K562 (cell line): ENCODE measurements around the gene PTPN18. TPM values are rescaled to one million over a fixed set of nuclear protein-coding genes. Genes with fewer than 3 reads are reported as not detected.

ENCODE experiments used
- CHCHD3 ChIP-seq: fragments of 250-450 bp; sonication (Bioruptor Pico); IDR thresholded peaks from 2 replicates; pipeline ENCODE4 v2.1.2; 2022; ENCODE audit warnings: mild to moderate bottlenecking
- ELF2 ChIP-seq: fragments of 250-450 bp; sonication (Bioruptor Pico); IDR thresholded peaks from 2 replicates; pipeline ENCODE4 v1.5.0; 2021; ENCODE audit warnings: mild to moderate bottlenecking
- ELF4 ChIP-seq: fragments of 450-650 bp; formaldehyde crosslinking; IDR thresholded peaks from 2 replicates; pipeline ENCODE4 v1.4.0; 2022; ENCODE audit warnings: missing genetic modification characterization
- ETV6 ChIP-seq, 3 experiments: fragments of 150-350 bp in 1 of 3; sonication (generic) in 1 of 3; formaldehyde crosslinking in 1 of 3; IDR thresholded peaks; 2 replicates each; pipeline versions ENCODE4 v1.6.1 to v1.8.0; 2014 to 2022; ENCODE audit warnings: borderline replicate concordance in 2 of 3, low read depth in 2 of 3, antibody characterized with exemption in 1 of 3, low read length in 1 of 3, mild to moderate bottlenecking in 1 of 3, missing genetic modification reagents in 1 of 3
- HDAC8 ChIP-seq: fragments of 450-650 bp; IDR thresholded peaks from 2 replicates; pipeline ENCODE4 v1.6.1; 2016; ENCODE audit warnings: mild to moderate bottlenecking, missing genetic modification characterization, moderate library complexity, missing compliant biosample characterization
- MTA2 ChIP-seq: fragments of 450-650 bp; IDR thresholded peaks from 2 replicates; pipeline ENCODE4 v1.6.1; 2016; ENCODE audit warnings: low read depth
- NCOA1 ChIP-seq: fragments of 450-650 bp; IDR thresholded peaks from 2 replicates; pipeline ENCODE4 v1.6.1; 2016; ENCODE audit warnings: low read depth
- NCOR1 ChIP-seq: fragments of 450-650 bp; IDR thresholded peaks from 2 replicates; pipeline ENCODE4 v1.6.1; 2016; ENCODE audit warnings: mild to moderate bottlenecking, moderate library complexity
- NR2C1 ChIP-seq, 2 experiments: fragments of 450-650 bp; IDR thresholded peaks; 2 replicates each; pipeline ENCODE4 v1.6.1; 2017; ENCODE audit warnings: mild to moderate bottlenecking in 2 of 2, antibody characterized with exemption in 1 of 2, inconsistent platforms in 1 of 2, missing compliant biosample characterization in 1 of 2, missing genetic modification characterization in 1 of 2
- POLR2H ChIP-seq: IDR thresholded peaks from 2 replicates; pipeline ENCODE4 v1.6.1; 2016; ENCODE audit warnings: missing genetic modification characterization, low read depth, mild to moderate bottlenecking, control low read depth, missing compliant biosample characterization, moderate library complexity
- RBM15 ChIP-seq: fragments of 200-400 bp; formaldehyde crosslinking; IDR thresholded peaks from 2 replicates; pipeline ENCODE4 v1.6.1; 2018; ENCODE audit warnings: mild to moderate bottlenecking, low read length, moderate library complexity; ENCODE audit not compliant: insufficient read depth
- RBM25 ChIP-seq: fragments of 200-400 bp; formaldehyde crosslinking; IDR thresholded peaks from 2 replicates; pipeline ENCODE4 v1.6.1; 2018; ENCODE audit warnings: low read length, low read depth, moderate library complexity; ENCODE audit not compliant: severe bottlenecking
- RFX1 ChIP-seq: fragments of 450-650 bp; IDR thresholded peaks from 2 replicates; pipeline ENCODE4 v1.6.1; 2016; ENCODE audit warnings: mild to moderate bottlenecking, moderate library complexity
- SAFB2 ChIP-seq: fragments of 200-400 bp; formaldehyde crosslinking; IDR thresholded peaks from 2 replicates; pipeline ENCODE4 v1.6.1; 2018; ENCODE audit warnings: borderline replicate concordance, low read length, low read depth, moderate library complexity; ENCODE audit not compliant: severe bottlenecking
- SIN3A ChIP-seq, 2 experiments: fragments of 150-350 bp in 1 of 2; IDR thresholded peaks; 2 replicates each; pipeline ENCODE4 v1.6.1; 2011 to 2016; ENCODE audit warnings: borderline replicate concordance in 2 of 2, low read depth in 2 of 2, low read length in 2 of 2, mild to moderate bottlenecking in 2 of 2, moderate library complexity in 2 of 2; ENCODE audit not compliant: control insufficient read depth in 1 of 2
- ZNF263 ChIP-seq: sonication (generic); formaldehyde crosslinking; IDR thresholded peaks from 2 replicates; pipeline ENCODE4 v1.8.0; 2022; ENCODE audit warnings: mild to moderate bottlenecking, missing genetic modification reagents, borderline replicate concordance
- ZNF41 ChIP-seq: fragments of 250-450 bp; sonication (Bioruptor Pico); conservative IDR thresholded peaks from 2 replicates; pipeline ENCODE4 v1.4.0; 2020; ENCODE audit warnings: mild to moderate bottlenecking
- ZNF77 ChIP-seq: fragments of 250-450 bp; sonication (Bioruptor Pico); IDR thresholded peaks from 2 replicates; pipeline ENCODE4 v1.5.0; 2020
- polyA plus RNA-seq, 8 experiments: library from polyadenylated mRNA; depleted of rRNA in 4 of 8; stranded (reverse) in 5 of 8; unstranded in 3 of 8; fragments of >200 nt; fragmentation: Nextera tagmentation in 2 of 8; fragmentation: Illumina TruSeq in 1 of 8; extraction: Ambion mirVana in 2 of 8; extraction: Trizol in 1 of 8; gene quantifications; 2 replicates each; pipeline versions ENCODE4 v1.2.1 to v1.2.3, GENCODE V29; 2011 to 2014; ENCODE audit warnings: inconsistent platforms in 1 of 8, missing spikeins in 1 of 8
- total RNA-seq, 7 experiments: library from RNA; depleted of rRNA in 6 of 7; stranded (reverse); fragments of >200 nt in 6 of 7; fragmentation: Illumina TruSeq in 2 of 7; extraction: Trizol in 2 of 7; gene quantifications; 2 replicates each; pipeline versions ENCODE4 v1.2.1 to v1.2.3, GENCODE V29; 2011 to 2021; ENCODE audit warnings: low replicate concordance in 1 of 7
- TF ChIP-seq, protein P1 (sequence below): sonication (generic); formaldehyde crosslinking; IDR thresholded peaks from 2 replicates; pipeline ENCODE4 v1.8.1; 2023; ENCODE audit warnings: mild to moderate bottlenecking, missing genetic modification reagents
- TF ChIP-seq, protein P2 (sequence below): sonication (generic); formaldehyde crosslinking; IDR thresholded peaks from 2 replicates; pipeline ENCODE4 v1.8.0; 2022; ENCODE audit warnings: mild to moderate bottlenecking, missing genetic modification reagents
- TF ChIP-seq, protein P3 (sequence below): sonication (generic); formaldehyde crosslinking; IDR thresholded peaks from 2 replicates; pipeline ENCODE4 v1.8.0; 2022; ENCODE audit warnings: mild to moderate bottlenecking, missing genetic modification reagents

PTPN18 gene
- total and polyA plus RNA-seq, 9 of the 15 experiments (the other 6 are each of a cell fraction or from before 2014, with no cell fraction given): 11.6 to 90.7 (median 49.6) TPM

DNA sequence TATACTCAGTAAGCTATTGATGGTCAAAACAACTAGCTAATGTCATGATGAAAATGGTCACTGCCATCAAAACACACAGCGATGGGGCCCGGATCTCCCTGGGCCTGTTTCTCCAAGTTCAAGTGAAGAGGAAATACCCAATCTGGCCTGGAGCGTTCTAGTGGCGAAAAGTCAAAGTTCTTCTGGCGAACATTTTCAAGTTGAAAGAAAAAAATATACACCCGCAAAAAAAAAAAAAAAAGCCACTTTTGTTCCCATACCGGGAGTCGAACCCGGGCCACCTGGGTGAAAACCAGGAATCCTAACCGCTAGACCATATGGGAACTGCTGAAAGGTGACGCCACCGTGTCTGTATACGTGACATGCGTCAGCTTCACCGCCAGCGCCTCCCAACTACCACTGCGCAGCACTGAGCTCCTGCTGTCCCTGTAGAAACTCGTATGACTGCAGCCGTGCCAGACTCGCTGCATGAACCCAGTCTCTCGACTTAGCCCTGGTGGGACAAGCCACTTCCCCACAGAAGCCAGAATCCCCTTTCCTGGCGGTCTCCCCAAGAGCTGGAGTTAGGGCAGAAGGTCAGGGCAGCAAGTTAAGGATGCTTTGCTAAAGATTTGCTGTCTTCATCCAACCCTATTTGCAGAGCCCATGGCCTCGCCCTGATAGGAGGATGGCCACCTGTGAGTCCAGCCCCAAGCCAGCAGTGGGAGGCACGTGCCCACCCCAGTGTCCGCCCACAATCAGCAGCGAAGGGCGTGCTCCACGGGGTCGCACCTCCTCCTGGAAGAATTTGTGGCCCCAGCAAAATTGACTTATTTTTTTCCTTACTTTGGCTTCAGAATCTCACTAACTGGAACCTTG, 18.8 kb upstream of the PTPN18 start (continued):
- no peak for TF ChIP-seq ZNF41 (CRISPR knock-in tag)
- no peak for TF ChIP-seq CHCHD3
- no peak for TF ChIP-seq RFX1
- no peak; a peak in 1 of 4 replicates for TF ChIP-seq SIN3A (IDR thresholded peaks at IDR 0.05; ENCODE audit: borderline replicate concordance in 2 of 2, control insufficient read depth in 1 of 2, low read depth in 2 of 2, low read length in 2 of 2)
- no peak for TF ChIP-seq NR2C1 (IDR thresholded peaks at IDR 0.05)
- no peak for TF ChIP-seq NR2C1 (tag; IDR thresholded peaks at IDR 0.05)
- TF ChIP-seq NCOR1: no peak
- no peak for TF ChIP-seq RBM15
- TF ChIP-seq, protein P1, sequence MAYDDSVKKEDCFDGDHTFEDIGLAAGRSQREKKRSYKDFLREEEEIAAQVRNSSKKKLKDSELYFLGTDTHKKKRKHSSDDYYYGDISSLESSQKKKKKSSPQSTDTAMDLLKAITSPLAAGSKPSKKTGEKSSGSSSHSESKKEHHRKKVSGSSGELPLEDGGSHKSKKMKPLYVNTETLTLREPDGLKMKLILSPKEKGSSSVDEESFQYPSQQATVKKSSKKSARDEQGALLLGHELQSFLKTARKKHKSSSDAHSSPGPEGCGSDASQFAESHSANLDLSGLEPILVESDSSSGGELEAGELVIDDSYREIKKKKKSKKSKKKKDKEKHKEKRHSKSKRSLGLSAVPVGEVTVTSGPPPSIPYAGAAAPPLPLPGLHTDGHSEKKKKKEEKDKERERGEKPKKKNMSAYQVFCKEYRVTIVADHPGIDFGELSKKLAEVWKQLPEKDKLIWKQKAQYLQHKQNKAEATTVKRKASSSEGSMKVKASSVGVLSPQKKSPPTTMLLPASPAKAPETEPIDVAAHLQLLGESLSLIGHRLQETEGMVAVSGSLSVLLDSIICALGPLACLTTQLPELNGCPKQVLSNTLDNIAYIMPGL: peak; percentile 44
- 0 out of 4 replicates have a peak, but pooled peaks of 1 of the 2 experiments have one; percentile 33 for TF ChIP-seq ETV6 (IDR thresholded peaks at IDR 0.05; ENCODE audit: borderline replicate concordance in 1 of 2, low read depth in 2 of 2, low read length in 1 of 2)
- no peak for TF ChIP-seq ETV6 (CRISPR knock-in tag; IDR thresholded peaks at IDR 0.05; ENCODE audit: borderline replicate concordance)
- TF ChIP-seq ELF2 (CRISPR knock-in tag): 0 out of 2 replicates have a peak, but pooled peaks have one; percentile 45
- TF ChIP-seq, protein P2, sequence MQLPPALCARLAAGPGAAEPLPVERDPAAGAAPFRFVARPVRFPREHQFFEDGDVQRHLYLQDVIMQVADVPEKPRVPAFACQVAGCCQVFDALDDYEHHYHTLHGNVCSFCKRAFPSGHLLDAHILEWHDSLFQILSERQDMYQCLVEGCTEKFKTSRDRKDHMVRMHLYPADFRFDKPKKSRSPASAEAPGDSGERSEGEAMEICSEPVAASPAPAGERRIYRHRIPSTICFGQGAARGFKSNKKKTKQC (CRISPR knock-in tag): no peak; the same call in 1 of the 2 replicates
- TF ChIP-seq, protein P3, sequence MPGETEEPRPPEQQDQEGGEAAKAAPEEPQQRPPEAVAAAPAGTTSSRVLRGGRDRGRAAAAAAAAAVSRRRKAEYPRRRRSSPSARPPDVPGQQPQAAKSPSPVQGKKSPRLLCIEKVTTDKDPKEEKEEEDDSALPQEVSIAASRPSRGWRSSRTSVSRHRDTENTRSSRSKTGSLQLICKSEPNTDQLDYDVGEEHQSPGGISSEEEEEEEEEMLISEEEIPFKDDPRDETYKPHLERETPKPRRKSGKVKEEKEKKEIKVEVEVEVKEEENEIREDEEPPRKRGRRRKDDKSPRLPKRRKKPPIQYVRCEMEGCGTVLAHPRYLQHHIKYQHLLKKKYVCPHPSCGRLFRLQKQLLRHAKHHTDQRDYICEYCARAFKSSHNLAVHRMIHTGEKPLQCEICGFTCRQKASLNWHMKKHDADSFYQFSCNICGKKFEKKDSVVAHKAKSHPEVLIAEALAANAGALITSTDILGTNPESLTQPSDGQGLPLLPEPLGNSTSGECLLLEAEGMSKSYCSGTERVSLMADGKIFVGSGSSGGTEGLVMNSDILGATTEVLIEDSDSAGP (CRISPR knock-in tag): no peak
- TF ChIP-seq ZNF77 (CRISPR knock-in tag): no peak
- TF ChIP-seq MTA2: no peak
- peak; percentile 100 for TF ChIP-seq POLR2H (tag)
- no peak for TF ChIP-seq RBM25
- no peak for TF ChIP-seq ZNF263 (CRISPR knock-in tag)
- no peak; the same call in 1 of the 2 replicates for TF ChIP-seq NCOA1
- no peak for TF ChIP-seq SAFB2
- TF ChIP-seq HDAC8 (tag): no peak
- TF ChIP-seq ELF4: no peak
